OCI-LY1 (cell line): ENCODE measurements around the gene VIL1.

Experiments used
- H2AFZ ChIP-seq: fragments of 200-600 bp; sonication (generic), shearing (Covaris generic); 2 replicates; pipeline ENCODE4 v1.6.0; 2014; ENCODE audit warnings: antibody characterized with exemption, mild to moderate bottlenecking, low read length
- H3F3A ChIP-seq: fragments of 200-600 bp; sonication (generic), shearing (Covaris generic); 2 replicates; pipeline ENCODE4 v1.6.0; 2014; ENCODE audit warnings: mild to moderate bottlenecking, antibody characterized with exemption, low read length, moderate library complexity; ENCODE audit not compliant: insufficient read depth
- H3K27ac ChIP-seq: fragments of 200-600 bp; sonication (generic); 2 replicates; pipeline ENCODE4 v1.5.1; 2014; ENCODE audit warnings: low read length, mixed run types, mild to moderate bottlenecking, low read depth; ENCODE audit not compliant: poor library complexity, severe bottlenecking
- H3K27me3 ChIP-seq: fragments of 200-600 bp; sonication (generic); 2 replicates; pipeline ENCODE4 v1.6.0; 2014; ENCODE audit warnings: antibody characterized with exemption, mild to moderate bottlenecking, low read length, moderate library complexity; ENCODE audit not compliant: insufficient read depth
- H3K36me3 ChIP-seq: fragments of 200-600 bp; sonication (generic); 2 replicates; pipeline ENCODE4 v1.6.1; 2014; ENCODE audit warnings: mild to moderate bottlenecking, antibody characterized with exemption, low read length, moderate library complexity, mixed read lengths; ENCODE audit not compliant: insufficient read depth
- H3K4me1 ChIP-seq: fragments of 200-600 bp; sonication (generic); 2 replicates; pipeline ENCODE4 v1.5.1; 2014; ENCODE audit warnings: mild to moderate bottlenecking, low read length, moderate library complexity; ENCODE audit not compliant: insufficient read depth, severe bottlenecking
- H3K4me2 ChIP-seq: fragments of 200-600 bp; sonication (generic), shearing (Covaris generic); 2 replicates; pipeline ENCODE4 v1.6.1; 2014; ENCODE audit warnings: low read length
- H3K4me3 ChIP-seq: fragments of 200-600 bp; sonication (generic); 2 replicates; pipeline ENCODE4 v1.5.1; 2014; ENCODE audit warnings: low read length, low read depth, mild to moderate bottlenecking, mixed read lengths; ENCODE audit not compliant: poor library complexity, severe bottlenecking
- H3K79me2 ChIP-seq: fragments of 200-600 bp; shearing (Covaris generic); 2 replicates; pipeline ENCODE4 v1.6.1; 2016; ENCODE audit warnings: mixed run types, low read length, mixed read lengths; ENCODE audit not compliant: insufficient read depth
- H3K9ac ChIP-seq: fragments of 200-600 bp; sonication (generic), shearing (Covaris generic); 2 replicates; pipeline ENCODE4 v1.6.1; 2014; ENCODE audit warnings: mild to moderate bottlenecking, low read length, mixed read lengths
- H3K9me2 ChIP-seq: fragments of 200-600 bp; sonication (generic), shearing (Covaris generic); 2 replicates; pipeline ENCODE4 v1.6.1; 2014; ENCODE audit warnings: low read depth, mild to moderate bottlenecking, low read length, mixed read lengths
- H3K9me3 ChIP-seq: fragments of 200-600 bp; shearing (Covaris generic); 2 replicates; pipeline ENCODE4 v1.6.1; 2014; ENCODE audit warnings: low read length, mixed read lengths
- H4K20me1 ChIP-seq: fragments of 200-600 bp; sonication (generic), shearing (Covaris generic); 2 replicates; pipeline ENCODE4 v1.6.0; 2016; ENCODE audit warnings: mild to moderate bottlenecking, low read length; ENCODE audit not compliant: insufficient read depth
- CTCF ChIP-seq: fragments of 200-600 bp; sonication (generic), shearing (Covaris generic); IDR thresholded peaks from 2 replicates; pipeline ENCODE4 v1.5.1; 2017; ENCODE audit warnings: mild to moderate bottlenecking, antibody characterized with exemption, low read length, moderate library complexity, mixed read lengths
- EZH2 ChIP-seq: fragments of 200-600 bp; sonication (generic), shearing (Covaris generic); IDR thresholded peaks from 2 replicates; pipeline ENCODE4 v1.8.0; 2017; ENCODE audit warnings: borderline replicate concordance, mixed run types, mild to moderate bottlenecking, antibody characterized with exemption, low read length, moderate library complexity, mixed read lengths

The VIL1 gene

GRCh38 chr2:218422403-218423086 lies 3.6 kb downstream of the VIL1 start:
- no peak overlapping the region for H3K9ac ChIP-seq
- H3K36me3 ChIP-seq: no peaks in the 10 kb centered on the region
- no peaks in the 10 kb centered on the region for H3K4me1 ChIP-seq
- H3K4me2 ChIP-seq: no peak overlapping the region
- H2AFZ ChIP-seq: no peak overlapping the region
- no peak overlapping the region for H3K4me3 ChIP-seq
- no peaks in the 10 kb centered on the region for H3K9me2 ChIP-seq
- TF ChIP-seq EZH2: no peak
- H3K79me2 ChIP-seq: no peaks in the 10 kb centered on the region
- H3K27me3 ChIP-seq: no peaks in the 10 kb centered on the region
- H3K9me3 ChIP-seq: no peaks in the 10 kb centered on the region
- H4K20me1 ChIP-seq: no peaks in the 10 kb centered on the region
- no peaks in the 10 kb centered on the region for H3F3A ChIP-seq
- H3K27ac ChIP-seq: no peak overlapping the region

- Histone ChIP-seq H3K9me3 (no peaks in the 10 kb centered on the region), H3K27ac (no peak overlapping the region), H3K4me3 (no peak overlapping the region), H3K9me2 (no peaks in the 10 kb centered on the region), H4K20me1 (no peaks in the 10 kb centered on the region), H3K27me3 (no peaks in the 10 kb centered on the region), H3K36me3 (no peaks in the 10 kb centered on the region), H3K79me2 (no peaks in the 10 kb centered on the region), H3K9ac (no peak overlapping the region), H3K4me2 (no peak overlapping the region), H2AFZ (no peak overlapping the region), H3K4me1 (no peaks in the 10 kb centered on the region), H3F3A (no peaks in the 10 kb centered on the region)
- no peak for TF ChIP-seq CTCF
- no peak for TF ChIP-seq EZH2
These were observed 4.7 kb downstream of the VIL1 start for GRCh38 chr2:218423584-218423983.

DNA sequence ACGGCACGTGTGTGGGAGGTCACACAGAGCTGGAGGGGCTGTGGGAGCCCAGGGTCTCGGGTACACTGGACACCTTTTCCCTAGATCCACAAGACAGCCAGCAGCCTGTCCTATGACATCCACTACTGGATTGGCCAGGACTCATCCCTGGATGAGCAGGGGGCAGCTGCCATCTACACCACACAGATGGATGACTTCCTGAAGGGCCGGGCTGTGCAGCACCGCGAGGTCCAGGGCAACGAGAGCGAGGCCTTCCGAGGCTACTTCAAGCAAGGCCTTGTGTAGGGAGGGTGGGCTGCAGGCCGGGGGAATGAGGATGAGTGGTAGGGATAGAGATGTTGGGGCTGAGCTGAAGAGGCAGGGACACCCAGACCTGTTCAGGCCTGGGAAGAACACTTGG lies 6.6 kb downstream of the VIL1 start:
- H2AFZ ChIP-seq: no peak overlapping the region
- H3K9me2 ChIP-seq: no peaks in the 10 kb centered on the region
- no peak overlapping the region for H3K4me2 ChIP-seq
- no peak overlapping the region for H3K27ac ChIP-seq
- no peaks in the 10 kb centered on the region for H3F3A ChIP-seq
- TF ChIP-seq EZH2: no peak
- no peak overlapping the region for H3K4me3 ChIP-seq
- no peaks in the 10 kb centered on the region for H4K20me1 ChIP-seq
- no peaks in the 10 kb centered on the region for H3K36me3 ChIP-seq
- H3K9me3 ChIP-seq: no peaks in the 10 kb centered on the region
- no peaks in the 10 kb centered on the region for H3K79me2 ChIP-seq
- H3K4me1 ChIP-seq: no peaks in the 10 kb centered on the region
- H3K9ac ChIP-seq: no peak overlapping the region
- H3K27me3 ChIP-seq: no peaks in the 10 kb centered on the region; the same call in 1 of the 2 replicates

DNA sequence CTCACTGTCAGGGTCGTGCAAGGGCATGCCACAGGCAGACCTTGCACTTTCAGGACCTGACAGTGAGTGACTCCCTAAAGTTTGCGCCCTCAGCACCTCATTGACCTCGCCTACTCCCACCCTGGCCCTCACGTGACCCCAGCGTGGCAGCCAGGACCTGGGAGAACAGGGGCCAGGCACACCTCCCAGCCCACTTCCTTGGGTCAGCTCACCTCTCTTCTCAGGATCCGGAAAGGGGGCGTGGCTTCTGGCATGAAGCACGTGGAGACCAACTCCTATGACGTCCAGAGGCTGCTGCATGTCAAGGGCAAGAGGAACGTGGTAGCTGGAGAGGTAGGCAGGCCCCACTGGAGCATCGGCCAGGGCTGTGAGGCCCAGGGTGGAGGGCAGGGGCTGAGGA lies 8.8 kb downstream of the VIL1 start:
- Histone ChIP-seq H3K9me2 (no peaks in the 10 kb centered on the region), H2AFZ (no peak overlapping the region), H3K27me3 (no peaks in the 10 kb centered on the region; the same call in 1 of the 2 replicates), H3F3A (no peaks in the 10 kb centered on the region), H3K4me1 (no peaks in the 10 kb centered on the region), H3K27ac (no peak overlapping the region), H3K4me2 (no peak overlapping the region), H4K20me1 (no peaks in the 10 kb centered on the region), H3K4me3 (no peak overlapping the region), H3K9ac (no peak overlapping the region), H3K36me3 (no peaks in the 10 kb centered on the region), H3K79me2 (no peaks in the 10 kb centered on the region), H3K9me3 (no peaks in the 10 kb centered on the region)
- TF ChIP-seq EZH2 (no peak), CTCF (no peak)
